Measurements from ENCODE around the gene PTCRA. TPM values are rescaled to one million over a fixed set of nuclear protein-coding genes. Genes with fewer than 3 reads are reported as not detected.
"Not testable (repeated sequence)": the region's sequence is repeated elsewhere in the genome, so short reads cannot be mapped to it uniquely, and the experiment has no call there.

PTCRA gene
- total and polyA plus RNA-seq, 2 donors (not counting 3 experiments of a cell fraction or from before 2014, with no cell fraction given) = not detected

GRCh38 chr6:42941356-42941755, 25.5 kb downstream of the PTCRA start:
- H2AFZ ChIP-seq (ENCODE audit: low read depth, low read length); H3K79me2 ChIP-seq (ENCODE audit: control insufficient read depth, insufficient read depth, low read length); BruUV-seq (replicated peaks); H3K27ac ChIP-seq (ENCODE audit: insufficient read depth, low read depth, low read length); H3K9me3 ChIP-seq (replicated peaks; ENCODE audit: control insufficient read depth, insufficient read depth, low read length); H3K9ac ChIP-seq (replicated peaks; ENCODE audit: extremely low read depth, insufficient read depth, low read length); intact Hi-C loops (cut with micrococcal nuclease); POLR2A ChIA-PET; H3K4me3 ChIP-seq (replicated peaks in 1 of 3; ENCODE audit: insufficient read depth in 1 of 3, low read depth in 1 of 3, low read length in 3 of 3); H3K4me1 ChIP-seq (ENCODE audit: control insufficient read depth, extremely low read depth, insufficient read depth, low read length); H3K27me3 ChIP-seq (ENCODE audit: control insufficient read depth in 2 of 2, insufficient read depth in 2 of 2, low read length in 2 of 2); DNase-seq (ENCODE audit: low read depth, low spot score); FAIRE-seq; H3K4me2 ChIP-seq (ENCODE audit: insufficient read depth, low read length); dilution Hi-C loops (cut with MboI; ENCODE audit: extremely low pct_ligation_motif_present, low sequenced_read_pairs); H4K20me1 ChIP-seq (replicated peaks; ENCODE audit: control insufficient read depth, extremely low read depth, insufficient read depth, low read length); H3K9me1 ChIP-seq (replicated peaks; ENCODE audit: control insufficient read depth, extremely low read depth, insufficient read depth, low read length): not testable (repeated sequence)
- H3K36me3 ChIP-seq (ENCODE audit: control insufficient read depth in 2 of 2, extremely low read depth in 1 of 2, insufficient read depth in 2 of 2, low read length in 2 of 2) = peaks cover 3 to 27% of the 10 kb centered on the region in 2 experiments
- CTCF ChIA-PET = interaction anchor here (0.5 to 1.4 kb wide), 3 partner anchors 12 to 73 kb away, joined by 4 read pairs; partner anchors contain the start of genes CNPY3 and KLHDC3

DNA sequence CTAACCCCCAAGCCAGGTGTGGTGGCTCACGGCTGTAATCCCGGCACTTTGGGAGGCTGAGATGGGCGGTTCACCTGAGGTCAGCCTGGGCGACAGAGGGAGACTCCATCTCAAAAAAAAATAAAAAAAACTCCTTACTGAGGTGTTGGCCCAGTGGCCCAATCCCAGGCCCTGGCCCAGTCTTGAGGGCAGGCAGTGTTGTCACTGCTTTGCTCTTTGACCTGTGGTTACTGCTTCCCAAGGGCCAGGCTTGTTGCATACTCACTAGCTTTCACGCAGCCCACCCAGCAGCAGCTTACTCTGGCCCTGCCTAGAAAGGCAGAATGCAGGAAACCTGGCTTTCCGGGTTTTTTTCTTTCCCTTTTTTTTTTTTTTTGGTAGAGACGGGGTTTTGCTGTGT, 26.6 kb downstream of the PTCRA start:
- ChIA-PET CTCF (no interaction called here), POLR2A (interaction anchor here (0.6 kb wide), 1 partner anchor 10 kb away, joined by 3 read pairs; no protein-coding TSS in a partner anchor)
- Histone ChIP-seq H3K79me2 (ENCODE audit: control insufficient read depth, insufficient read depth, low read length) (no peaks in the 10 kb centered on the region), H3K4me1 (ENCODE audit: control insufficient read depth, extremely low read depth, insufficient read depth, low read length) (no peaks in the 10 kb centered on the region), H3K9me3 (replicated peaks; ENCODE audit: control insufficient read depth, insufficient read depth, low read length) (no peaks in the 10 kb centered on the region), H3K27me3 (ENCODE audit: control insufficient read depth in 2 of 2, insufficient read depth in 2 of 2, low read length in 2 of 2) (no peaks in the 10 kb centered on the region), H3K9ac (replicated peaks; ENCODE audit: extremely low read depth, insufficient read depth, low read length) (no peak overlapping the region), H3K9me1 (replicated peaks; ENCODE audit: control insufficient read depth, extremely low read depth, insufficient read depth, low read length) (no peaks in the 10 kb centered on the region), H3K4me3 (replicated peaks in 1 of 3; ENCODE audit: insufficient read depth in 1 of 3, low read depth in 1 of 3, low read length in 3 of 3) (no peak overlapping the region), H2AFZ (ENCODE audit: low read depth, low read length) (no peak overlapping the region), H3K27ac (ENCODE audit: insufficient read depth, low read depth, low read length) (no peak overlapping the region), H4K20me1 (replicated peaks; ENCODE audit: control insufficient read depth, extremely low read depth, insufficient read depth, low read length) (no peaks in the 10 kb centered on the region), H3K4me2 (ENCODE audit: insufficient read depth, low read length) (no peak overlapping the region), H3K36me3 (ENCODE audit: control insufficient read depth in 2 of 2, extremely low read depth in 1 of 2, insufficient read depth in 2 of 2, low read length in 2 of 2) (peaks cover 3 to 21% of the 10 kb centered on the region in 2 experiments)
- FAIRE-seq (no peak), DNase-seq (ENCODE audit: low read depth, low spot score) (no peak)
- dilution Hi-C loops (cut with MboI; ENCODE audit: extremely low pct_ligation_motif_present, low sequenced_read_pairs) (no loop called here), intact Hi-C loops (cut with micrococcal nuclease) (no loop called here)
- TF ChIP-seq POLR2A (IDR thresholded peaks at IDR 0.05; ENCODE audit: low read depth, low read length) = no peak
- no peak for TF ChIP-seq EZH2 (IDR thresholded peaks at IDR 0.05; ENCODE audit: borderline replicate concordance, low read depth, low read length, severe bottlenecking)
- no peak for TF ChIP-seq CTCF (IDR thresholded peaks at IDR 0.05; ENCODE audit: extremely low read depth in 1 of 2, insufficient read depth in 1 of 2, low read depth in 1 of 2, low read length in 2 of 2)
- TF ChIP-seq, protein P1, sequence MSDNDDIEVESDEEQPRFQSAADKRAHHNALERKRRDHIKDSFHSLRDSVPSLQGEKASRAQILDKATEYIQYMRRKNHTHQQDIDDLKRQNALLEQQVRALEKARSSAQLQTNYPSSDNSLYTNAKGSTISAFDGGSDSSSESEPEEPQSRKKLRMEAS (IDR thresholded peaks at IDR 0.05; ENCODE audit: insufficient read depth, insufficient read length) = no peak
- TF ChIP-seq GATA2 (IDR thresholded peaks at IDR 0.05; ENCODE audit: insufficient read depth, insufficient read length, low read depth, low read length) = no peak
- no peak for TF ChIP-seq MYC (IDR thresholded peaks at IDR 0.05; ENCODE audit: low read depth, low read length)
- no TSS peak for BruUV-seq (replicated peaks)

All from endothelial cell of umbilical vein (primary cell).